ENCODE data around the gene CEP97.
"Not testable (repeated sequence)": the region's sequence is repeated elsewhere in the genome, so short reads cannot be mapped to it uniquely, and the experiment has no call there.

The CEP97 gene

GRCh38 chr3:101762041-101762646 is 37.7 kb downstream of the CEP97 start:
- no peak for DNase-seq (ENCODE audit: low read depth)

- DNase-seq (ENCODE audit: low read depth): not testable (repeated sequence)
Observed at GRCh38 chr3:101777745-101778281, 53.4 kb downstream of the CEP97 start.

DNA sequence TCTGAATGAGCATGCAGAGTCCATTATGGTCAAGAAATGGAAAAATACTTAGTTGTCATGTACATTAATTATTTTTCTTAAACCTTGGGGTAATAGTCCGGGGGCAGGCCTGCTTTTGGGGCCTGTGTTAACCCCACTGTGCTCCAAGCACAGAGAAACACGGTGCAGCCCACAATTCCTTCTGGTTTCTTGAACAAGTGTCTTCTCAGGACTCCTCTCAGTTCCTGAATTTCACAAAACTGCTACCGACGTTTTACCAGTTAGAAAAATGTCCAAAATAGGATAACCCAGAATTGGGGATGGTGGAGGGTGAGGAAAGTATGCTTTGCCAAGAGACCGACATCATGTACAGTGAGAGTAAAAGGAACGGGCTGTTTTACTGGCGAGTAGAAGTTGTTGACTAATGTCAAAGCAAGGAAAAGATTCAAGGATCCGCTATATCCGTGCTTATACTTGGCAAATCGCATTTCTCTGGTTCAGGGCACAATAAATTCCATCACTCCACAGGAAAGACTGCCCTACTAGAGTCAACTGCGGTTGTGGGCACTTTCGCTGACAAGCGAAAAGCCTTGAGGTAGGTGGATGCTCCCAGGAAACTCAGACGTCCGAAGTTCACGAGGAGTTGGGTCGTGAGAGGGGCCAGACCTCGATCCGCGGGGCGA is 54.1 kb downstream of the CEP97 start:
- DNase-seq (ENCODE audit: low read depth): no peak

GRCh38 chr3:101779047-101779821 is 54.8 kb downstream of the CEP97 start, which contains the start of gene NXPE3:
Gene NXPE3 (plus strand): TSS chr3:101779211. CDS start chr3:101785597, 6,386 bp downstream.
- DNase-seq (ENCODE audit: low read depth): peak; percentile 85

GRCh38 chr3:101779822-101780381 is 55.5 kb downstream of the CEP97 start:
- no peak for DNase-seq (ENCODE audit: low read depth)

DNA sequence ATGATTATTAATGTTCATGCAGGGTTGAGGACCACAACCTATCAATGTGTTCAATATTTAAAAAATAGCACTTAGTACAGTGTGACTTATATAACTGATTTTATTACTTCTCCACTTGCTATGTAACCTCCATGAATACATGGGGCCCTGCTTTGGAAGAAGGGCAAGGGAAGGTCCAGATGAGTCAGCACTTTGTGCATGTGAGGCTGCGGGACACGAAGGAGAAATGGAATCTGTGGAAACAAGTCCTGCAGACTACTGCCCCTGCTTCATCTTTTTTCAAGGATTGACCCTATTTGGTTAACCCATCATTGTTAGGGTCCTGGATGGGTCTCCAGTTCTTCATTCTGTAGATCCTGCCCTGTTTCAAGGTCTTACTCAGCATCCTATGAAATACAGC is 56.2 kb downstream of the CEP97 start:
- DNase-seq (ENCODE audit: low read depth): no peak

- DNase-seq (ENCODE audit: low read depth): no peak
Observed at GRCh38 chr3:101781166-101781565, 56.8 kb downstream of the CEP97 start.

GRCh38 chr3:101784855-101785613 is 60.6 kb downstream of the CEP97 start:
- DNase-seq (ENCODE audit: low read depth): no peak

GRCh38 chr3:101791778-101792177 is 67.4 kb downstream of the CEP97 start:
- no peak for DNase-seq (ENCODE audit: low read depth)

- DNase-seq (ENCODE audit: low read depth): no peak
Observed at GRCh38 chr3:101796077-101796680, 71.8 kb downstream of the CEP97 start.

- DNase-seq (ENCODE audit: low read depth): no peak
Observed at GRCh38 chr3:101801174-101801573, 76.8 kb downstream of the CEP97 start.

DNA sequence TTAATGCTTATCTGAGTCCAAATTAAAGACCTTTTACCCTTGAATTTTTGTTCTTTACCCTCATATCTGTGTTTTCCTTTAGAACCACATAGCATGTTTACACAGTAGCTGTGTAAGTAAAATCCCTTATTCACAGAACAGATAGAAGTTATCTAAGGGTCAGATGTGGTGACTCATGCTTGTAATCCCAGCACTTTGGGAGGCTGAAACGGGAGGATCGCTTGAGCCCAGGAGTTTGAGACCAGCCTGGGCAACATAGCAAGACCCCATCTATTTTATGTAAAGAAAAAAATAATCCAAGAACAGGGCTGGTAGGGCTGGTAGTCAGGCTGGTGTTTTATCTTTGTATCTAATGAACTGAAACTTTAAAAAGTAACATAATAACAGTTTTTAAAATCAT is 77.8 kb downstream of the CEP97 start:
- no peak for DNase-seq (ENCODE audit: low read depth)

- peak; percentile 45 for DNase-seq (ENCODE audit: low read depth)
Observed at GRCh38 chr3:101803173-101803782, 78.9 kb downstream of the CEP97 start.

DNA sequence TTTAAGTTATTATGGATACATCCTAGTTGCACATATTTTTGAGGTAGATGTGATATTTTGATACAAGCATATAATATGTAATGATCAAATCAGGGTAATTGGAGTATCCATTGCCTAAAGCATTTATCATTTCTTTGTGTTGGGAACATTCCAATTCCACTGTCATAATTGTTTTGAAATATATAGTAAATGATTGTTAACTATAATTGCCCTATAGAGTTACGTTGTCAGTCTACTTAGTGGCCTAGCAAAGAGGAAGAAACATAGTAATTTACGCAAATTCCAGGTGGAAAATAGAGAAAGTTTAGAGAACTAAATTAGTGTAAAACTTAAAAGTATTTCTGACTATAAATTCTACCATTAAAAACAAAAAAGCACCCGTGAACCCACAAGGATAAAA is 79.5 kb downstream of the CEP97 start:
- no peak for DNase-seq (ENCODE audit: low read depth)

GRCh38 chr3:101806491-101806890 is 82.1 kb downstream of the CEP97 start:
- DNase-seq (ENCODE audit: low read depth): no peak

GRCh38 chr3:101807888-101808287 is 83.5 kb downstream of the CEP97 start:
- no peak for DNase-seq (ENCODE audit: low read depth)

- peak; percentile 31 for DNase-seq (ENCODE audit: low read depth)
Observed at GRCh38 chr3:101809178-101810021, 85.0 kb downstream of the CEP97 start.

GRCh38 chr3:101810022-101810418 is 85.6 kb downstream of the CEP97 start:
- DNase-seq (ENCODE audit: low read depth): no peak

- DNase-seq (ENCODE audit: low read depth): no peak
Observed at GRCh38 chr3:101811875-101812274, 87.5 kb downstream of the CEP97 start.

GRCh38 chr3:101812895-101813294 is 88.5 kb downstream of the CEP97 start:
- DNase-seq (ENCODE audit: low read depth): no peak
